Erythroblast (primary cell): Measurements from ENCODE around the gene CRB1.

ENCODE experiments used
- GATA1 ChIP-seq: IDR thresholded peaks from 2 replicates; pipeline ENCODE4 v1.6.1; 2011; ENCODE audit warnings: low read depth, mild to moderate bottlenecking, control low read depth, low read length, moderate library complexity
- POLR2A ChIP-seq: IDR thresholded peaks from 2 replicates; pipeline ENCODE4 v1.6.1; 2011; ENCODE audit warnings: mild to moderate bottlenecking, low read length

- TF ChIP-seq POLR2A: no peak
- no peak for TF ChIP-seq GATA1
Observed at GRCh38 chr1:197472141-197472540, 204.1 kb downstream of the CRB1 start.
